Occipital lobe (tissue), 2 donors: Measurements from ENCODE around the gene RASSF8. TPM values are rescaled to one million over a fixed set of nuclear protein-coding genes. Genes with fewer than 3 reads are reported as not detected.

Experiments used
- DNase-seq: peaks from one replicate; lab custom pipeline; 2025; lab: John Stamatoyannopoulos, UW
- total RNA-seq: library from RNA; depleted of rRNA; stranded (reverse); fragments of >200 nt; gene quantifications from one replicate; pipeline ENCODE4 v1.2.3, GENCODE V29; 2014

Gene RASSF8
- total RNA-seq, 1 donor from 2014 or later = 22.5 TPM

DNA sequence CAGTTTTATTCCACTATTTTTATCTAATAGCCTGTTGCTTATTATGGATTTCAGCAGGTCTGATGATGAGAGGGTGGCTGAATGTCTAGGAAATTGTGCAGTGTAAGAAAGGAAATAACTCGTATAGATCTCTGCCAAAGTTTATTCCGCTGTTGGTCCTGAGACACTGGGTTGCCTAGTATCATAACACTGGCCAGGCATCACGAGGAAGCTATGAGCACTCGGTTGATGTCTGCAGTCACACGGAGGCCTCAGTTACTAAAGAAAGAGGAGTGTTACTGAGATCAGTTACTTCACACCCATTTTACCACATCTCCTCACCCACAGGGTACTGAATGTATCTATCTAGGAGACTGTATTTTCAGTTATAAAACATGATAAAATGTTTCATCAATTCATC, 144.5 kb downstream of the RASSF8 start:
- no peak for DNase-seq

DNA sequence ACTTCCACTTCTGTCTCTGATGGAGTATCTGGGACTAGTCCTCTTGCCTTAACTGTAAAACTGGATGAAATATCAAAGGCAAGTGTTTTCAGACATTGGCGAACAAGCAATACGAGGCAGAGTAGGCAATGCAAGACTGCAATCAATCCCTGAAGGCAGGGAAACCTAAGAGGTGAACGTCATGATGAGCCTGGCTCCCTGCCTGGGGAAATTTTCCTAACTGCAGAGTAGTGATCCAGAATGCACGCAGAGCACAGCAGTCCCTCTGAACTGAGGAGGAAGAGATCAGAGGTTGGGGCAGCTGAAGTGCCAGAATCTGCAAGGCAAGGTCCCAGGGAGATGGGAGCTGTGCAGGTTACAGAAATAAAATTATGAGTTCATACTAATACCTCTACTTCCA, 147.9 kb downstream of the RASSF8 start:
- DNase-seq = no peak

DNA sequence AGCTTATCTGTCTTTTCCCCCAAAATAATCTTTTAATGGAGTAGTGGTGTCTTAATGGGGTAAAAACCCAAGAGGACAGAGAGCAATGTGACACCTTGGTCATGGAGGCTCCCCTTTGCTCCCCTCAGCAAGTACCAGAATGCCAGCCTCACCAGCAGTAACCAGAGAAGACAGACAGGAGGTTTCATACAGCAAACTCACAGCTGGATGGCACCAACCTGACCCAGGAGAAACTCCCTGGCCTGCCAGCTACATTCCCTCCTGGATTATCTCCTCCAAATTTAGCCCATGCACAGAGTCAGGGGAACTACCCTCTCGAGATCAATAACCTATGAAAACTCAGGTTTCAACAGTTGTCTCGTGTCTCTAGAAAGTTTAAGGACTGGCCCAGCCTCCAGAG, 150.4 kb downstream of the RASSF8 start:
- DNase-seq = no peak

DNA sequence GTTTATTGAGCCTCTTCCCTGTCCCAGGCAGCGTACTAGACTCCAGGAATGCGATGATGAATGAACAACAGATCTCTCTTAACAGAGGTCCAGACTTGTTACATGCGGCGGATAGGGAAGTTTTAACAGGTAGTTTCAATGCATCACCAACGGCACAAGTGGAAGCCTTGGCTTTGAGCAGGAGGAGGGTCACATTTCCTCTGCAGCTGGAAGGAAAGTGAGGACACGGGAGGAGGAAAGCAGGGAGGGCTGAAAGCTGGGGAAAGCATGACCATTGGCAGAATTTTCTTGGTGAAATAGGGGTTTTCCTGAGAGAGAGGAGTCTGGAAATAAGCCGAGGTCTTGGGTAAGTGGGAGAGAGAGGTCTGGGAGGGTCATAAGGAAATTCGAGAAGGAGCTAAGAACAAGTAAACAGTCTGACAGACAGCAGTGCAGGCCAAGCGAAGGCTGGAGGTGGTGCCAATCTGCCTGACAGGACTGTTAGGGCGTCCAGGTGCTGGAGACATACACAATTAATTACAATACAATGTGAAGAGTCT, 150.9 kb downstream of the RASSF8 start:
- DNase-seq = no peak

DNA sequence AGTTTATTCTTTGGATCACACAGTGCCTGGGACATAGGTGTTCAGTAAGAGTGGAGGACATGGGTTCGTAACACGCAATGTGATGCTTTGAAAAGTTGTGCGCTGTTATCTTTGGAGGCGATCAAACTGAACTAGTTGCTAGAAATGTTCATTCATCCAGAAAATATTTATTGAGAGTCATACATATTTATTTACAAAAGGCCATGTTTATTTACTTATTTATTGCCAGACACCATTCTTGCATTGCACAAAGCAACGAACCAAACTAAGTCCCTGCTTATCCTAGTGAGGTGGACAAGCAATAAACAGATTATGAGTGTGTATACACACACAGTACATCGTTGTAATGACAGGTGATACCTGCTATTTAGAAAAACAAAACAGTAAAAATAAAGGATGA, 153.8 kb downstream of the RASSF8 start:
- no peak for DNase-seq

DNA sequence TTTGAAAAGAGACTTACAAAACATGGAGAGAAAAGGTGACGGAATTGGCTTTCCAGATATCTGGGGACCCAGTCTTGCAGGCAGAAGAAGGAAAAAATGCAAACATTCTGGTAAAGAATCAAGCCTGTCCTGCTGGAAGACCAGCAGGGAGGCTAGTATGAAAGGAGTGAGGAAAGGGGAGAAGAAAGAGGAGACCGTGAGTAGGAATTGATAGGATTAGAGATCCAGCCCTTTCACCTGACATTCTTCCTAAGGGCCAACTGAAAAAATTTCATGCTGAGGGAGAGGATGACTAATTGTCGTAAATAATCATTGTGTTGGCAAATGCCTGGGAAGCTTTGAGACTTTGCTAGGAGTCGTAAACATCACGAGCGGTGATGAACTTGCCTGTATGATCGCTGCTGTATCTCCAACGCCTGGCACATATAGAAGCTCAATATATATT, 154.2 kb downstream of the RASSF8 start:
- DNase-seq = no peak

DNA sequence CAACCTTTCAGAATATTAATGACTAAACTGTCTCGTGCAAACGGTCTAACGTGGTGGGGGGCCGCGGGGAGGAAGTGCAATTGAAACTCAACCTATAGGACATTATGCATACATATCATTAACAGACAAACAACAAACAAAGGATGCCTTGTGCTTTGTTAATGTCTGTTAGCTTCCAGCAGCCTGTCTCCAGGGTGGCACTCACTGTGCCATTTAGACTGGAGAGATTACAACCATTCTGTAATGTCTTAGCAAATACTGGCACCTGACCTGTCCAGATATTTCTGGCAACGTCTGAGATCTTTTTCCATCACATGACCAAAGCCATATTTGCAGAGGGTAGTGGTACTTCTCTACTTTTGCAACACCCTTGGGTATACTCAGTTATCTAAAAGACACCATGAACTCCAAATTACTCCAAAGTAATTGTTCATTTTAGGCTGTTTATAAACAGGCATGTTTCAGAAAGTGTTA, 154.7 kb downstream of the RASSF8 start:
- DNase-seq = no peak

DNA sequence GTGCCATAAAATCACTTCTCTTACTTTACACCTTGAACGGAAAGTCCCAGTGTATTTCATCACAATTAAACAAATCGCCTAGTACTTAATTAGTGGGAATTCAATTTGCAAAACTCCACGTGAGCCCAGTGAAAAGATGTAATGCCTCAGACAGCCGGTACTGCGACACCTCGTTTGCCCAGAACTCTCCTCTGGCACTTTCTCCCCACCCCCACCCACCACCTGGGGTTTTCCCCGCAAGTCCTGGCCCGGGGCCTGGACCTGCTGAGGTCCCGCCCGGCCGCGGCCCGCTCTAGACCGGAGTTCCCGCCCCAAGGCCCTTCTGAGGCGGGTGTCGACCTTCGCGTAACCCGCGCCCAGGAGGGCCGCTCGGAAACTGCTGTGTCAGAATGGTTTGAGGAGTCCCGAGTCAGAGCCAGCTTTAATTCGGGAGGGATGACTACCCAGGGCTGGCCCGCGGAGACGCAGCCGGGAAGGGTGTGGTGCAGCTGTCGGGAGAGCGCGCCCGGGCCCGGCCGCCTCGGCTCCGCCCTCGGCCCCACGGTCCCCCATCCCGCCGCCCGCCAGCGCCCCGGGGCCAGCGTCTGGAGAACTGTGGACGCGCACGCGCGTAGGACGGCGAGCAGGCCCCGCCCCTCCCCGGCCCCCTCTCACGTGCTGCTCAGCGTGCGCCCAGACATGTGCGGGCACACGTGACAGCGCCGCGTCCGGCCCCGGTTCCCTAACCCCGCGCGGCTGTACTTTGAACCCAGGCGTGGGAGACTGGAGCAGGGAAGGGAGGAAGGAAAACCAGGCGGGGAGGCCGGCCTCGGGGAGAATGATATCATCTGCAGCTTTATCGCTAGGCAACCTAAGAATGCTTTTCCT, 155.6 kb downstream of the RASSF8 start:
- DNase-seq = peak; percentile 87

DNA sequence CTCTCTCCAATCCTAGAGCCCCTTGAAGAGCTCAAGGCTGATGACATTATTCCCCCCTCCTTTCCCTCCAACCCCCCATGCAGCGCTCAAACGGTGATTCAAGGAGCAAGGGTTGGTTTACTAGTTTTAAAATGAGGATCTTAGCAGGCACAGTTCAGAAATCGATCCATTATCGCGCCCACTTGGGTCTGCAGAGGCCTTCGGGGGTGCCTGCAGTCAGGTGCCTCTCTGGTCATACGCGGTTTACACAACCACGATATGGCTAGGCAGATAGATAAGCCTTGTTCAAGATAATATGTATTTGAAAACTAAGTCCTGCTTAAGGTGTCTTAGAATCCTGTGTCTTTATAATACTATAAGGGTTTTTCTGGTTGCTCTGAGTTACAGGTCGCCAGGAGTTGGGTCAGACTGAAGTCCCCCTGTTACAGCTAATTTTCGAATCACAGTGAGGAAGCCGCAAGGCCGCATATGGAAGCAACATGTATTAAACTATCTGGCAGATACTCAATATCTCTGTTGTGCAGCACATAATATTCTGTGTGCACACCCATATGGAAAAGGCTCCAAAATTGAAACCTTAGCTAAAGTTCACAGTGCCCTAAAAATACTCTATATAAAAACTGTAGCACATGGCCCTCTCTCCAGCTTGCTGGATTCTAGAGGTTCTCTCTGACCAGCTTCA, 156.4 kb downstream of the RASSF8 start:
- no peak for DNase-seq

DNA sequence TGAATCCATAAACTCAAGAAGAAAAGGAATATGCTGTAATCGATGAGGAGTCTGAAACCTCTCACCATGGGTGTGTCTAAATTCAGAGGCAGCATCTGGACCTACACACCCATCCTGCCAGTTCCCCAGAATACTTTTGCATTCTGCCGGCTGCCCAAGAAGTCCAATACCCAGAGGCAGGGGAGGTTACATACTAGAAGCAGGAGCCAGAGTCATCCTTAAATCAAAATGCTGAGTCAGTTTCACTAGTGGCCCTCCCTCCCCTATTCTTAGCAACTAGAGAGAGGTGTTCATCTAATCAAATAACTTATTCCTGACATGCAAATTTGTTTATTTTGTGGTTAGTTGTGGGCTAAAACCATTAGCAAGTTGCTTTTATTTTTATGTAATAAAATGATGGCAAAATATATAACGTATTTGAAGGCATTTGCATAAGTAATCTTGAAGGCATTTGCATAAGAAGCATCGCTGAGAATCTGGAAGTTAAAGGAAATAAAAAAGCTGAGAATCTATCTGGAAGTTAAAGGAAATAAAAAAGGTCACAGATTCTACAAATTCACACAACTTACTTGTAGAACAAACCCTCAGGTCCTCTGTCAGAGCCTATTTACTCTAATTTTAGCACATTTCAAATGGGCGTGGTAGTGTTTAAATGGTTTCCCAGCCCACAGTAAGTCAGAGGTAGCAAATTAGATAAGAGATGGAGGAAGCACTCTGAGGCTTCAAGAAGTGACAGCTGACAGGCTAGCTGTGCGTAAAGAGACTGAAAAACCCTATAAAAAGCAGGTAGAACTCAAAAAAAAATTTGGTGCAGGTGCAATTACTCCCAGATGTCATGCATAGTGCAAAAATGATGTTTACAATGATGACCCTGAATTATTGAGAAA, 158.6 kb downstream of the RASSF8 start:
- no peak for DNase-seq

DNA sequence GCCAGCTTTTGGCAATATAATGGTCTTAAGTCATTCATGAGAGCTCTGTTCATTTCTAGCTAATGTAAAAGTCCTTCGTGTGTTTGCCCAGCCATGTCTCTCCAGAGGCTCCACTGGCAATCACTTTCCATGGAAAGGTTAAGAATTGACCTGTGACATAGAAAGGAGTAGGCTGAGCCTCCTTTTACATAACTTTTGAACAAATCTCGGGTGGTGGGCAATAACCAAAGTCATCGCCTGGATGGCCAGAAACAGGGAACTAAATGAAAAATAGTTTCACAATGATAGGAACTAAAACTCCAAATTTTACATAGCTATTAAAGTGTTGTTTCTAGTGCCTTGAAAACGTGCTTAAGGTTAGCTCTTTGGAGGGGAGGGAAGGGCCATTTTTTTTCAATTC, 159.8 kb downstream of the RASSF8 start:
- DNase-seq = no peak

DNA sequence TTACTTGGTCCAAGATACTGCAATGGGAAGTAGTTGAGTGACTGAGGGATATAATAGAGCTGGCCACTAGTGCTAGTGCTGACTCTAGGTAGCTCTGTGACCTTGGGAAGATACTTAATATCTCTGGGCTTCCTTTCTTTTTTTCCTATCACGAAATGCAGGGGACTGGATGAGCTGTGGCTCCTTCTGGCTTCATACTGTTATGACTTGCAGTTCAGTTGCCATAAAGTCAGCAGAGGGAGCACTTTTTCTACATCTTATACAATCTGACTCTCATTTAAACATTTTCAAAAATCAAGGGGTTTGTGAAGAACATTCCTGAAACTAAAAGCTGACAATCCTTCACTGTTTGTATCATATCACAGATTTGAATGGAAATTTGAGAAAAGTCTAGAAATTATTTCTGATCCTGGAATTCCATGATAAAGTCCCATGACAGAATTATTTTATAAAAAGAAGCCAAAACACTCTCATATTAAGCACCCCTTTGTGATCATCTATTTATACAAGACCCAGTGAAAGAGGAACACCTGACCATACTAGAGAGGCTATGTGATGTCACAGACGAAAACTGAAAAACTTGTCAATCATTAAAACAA, 161.0 kb downstream of the RASSF8 start:
- DNase-seq = no peak

DNA sequence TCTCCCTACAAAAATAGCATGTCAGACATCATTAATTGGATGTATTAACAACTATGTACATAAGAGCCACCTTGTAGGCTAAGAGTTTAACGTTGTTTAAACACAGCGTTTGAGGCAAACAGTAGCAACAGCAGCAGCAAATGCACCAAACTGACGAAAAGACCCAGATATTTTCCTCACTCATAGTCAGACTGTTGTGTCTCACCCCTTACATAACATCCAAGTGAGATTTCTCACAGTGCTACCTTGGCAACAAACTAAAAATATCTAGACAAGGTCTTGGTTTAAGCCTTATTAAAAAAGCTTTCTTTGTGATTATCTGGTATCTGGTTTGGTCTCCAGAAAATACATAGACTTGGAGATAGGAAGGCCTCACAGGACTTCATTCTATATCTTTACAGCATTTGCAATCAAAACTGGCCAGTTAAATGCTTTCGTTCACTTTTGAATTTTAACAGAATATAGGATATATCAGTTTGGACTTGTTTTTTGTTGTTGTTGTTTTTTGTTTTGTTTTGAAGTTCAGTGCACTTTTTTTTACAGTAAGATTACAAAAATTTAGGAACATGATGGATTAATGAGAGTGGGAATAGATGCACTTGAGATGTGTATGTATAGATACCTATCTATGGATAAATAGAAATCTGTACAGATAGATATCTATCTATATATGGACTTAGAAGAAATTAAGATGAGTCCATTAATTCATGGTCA, 162.2 kb downstream of the RASSF8 start:
- no peak for DNase-seq

DNA sequence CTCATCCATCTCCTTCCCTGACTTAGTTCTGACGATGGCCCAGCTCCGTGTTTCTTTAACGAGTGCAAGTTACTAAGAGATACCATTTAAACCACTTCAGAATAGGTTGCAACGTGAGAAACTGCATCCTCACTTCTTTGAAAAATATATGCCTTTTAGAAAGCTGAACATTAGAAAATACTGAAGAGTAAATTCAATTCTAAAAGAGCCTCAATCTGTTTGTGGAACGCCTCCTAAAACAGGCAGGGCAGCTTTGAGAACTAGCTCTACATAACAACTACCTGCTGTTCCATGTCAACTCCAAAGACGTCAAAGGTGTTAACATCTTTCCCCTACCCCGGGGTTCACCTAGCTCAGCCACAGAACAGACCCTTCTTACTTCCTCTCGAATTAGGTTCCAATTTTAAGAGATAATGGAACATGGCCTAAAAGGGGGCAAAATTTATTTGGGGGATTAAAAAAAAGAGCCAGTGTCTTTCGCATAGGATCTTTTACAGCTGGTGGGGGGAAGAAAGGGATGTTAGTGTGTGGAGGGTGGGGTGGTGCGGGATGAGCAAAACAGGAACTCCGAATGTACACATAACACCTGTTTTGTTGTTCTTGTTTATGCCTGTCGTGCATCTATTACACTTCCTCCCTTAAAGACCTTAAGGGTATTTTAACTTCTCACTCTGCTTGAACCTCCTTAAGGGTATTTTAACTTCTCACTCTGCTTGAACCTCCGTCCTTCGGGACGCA, 163.0 kb downstream of the RASSF8 start:
- DNase-seq = no peak

DNA sequence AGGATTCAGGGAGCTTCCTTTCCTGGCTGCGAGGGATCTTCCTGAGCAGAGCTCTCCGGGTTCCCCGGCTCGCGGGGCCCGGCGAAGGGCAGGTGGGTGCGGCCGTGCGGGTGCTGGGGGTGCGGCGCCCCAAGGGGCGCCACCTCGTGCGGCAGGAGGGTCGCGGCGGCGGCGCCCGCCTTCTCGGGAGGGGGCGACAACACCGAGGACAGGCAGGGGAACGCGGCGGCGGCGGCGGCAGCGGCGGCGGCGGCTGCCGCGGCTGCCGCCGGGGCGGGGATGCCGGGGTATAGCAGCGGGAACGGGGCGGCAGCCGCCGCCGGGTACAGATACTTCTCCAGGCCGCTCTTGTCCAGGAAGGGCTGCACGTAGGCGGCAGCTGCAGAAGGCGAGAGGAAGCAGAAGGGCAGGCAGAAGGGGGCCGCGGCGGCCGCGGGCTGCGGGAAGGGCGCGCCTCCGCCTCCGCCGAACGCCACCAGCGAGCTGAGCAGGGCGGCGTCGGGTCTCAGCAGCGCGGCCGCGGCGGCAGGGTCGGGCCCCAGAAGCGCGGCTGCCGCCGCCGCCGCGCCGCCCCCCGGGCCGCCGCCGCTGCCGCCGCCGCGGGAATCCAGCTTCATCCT, 163.7 kb downstream of the RASSF8 start:
- DNase-seq = no peak

DNA sequence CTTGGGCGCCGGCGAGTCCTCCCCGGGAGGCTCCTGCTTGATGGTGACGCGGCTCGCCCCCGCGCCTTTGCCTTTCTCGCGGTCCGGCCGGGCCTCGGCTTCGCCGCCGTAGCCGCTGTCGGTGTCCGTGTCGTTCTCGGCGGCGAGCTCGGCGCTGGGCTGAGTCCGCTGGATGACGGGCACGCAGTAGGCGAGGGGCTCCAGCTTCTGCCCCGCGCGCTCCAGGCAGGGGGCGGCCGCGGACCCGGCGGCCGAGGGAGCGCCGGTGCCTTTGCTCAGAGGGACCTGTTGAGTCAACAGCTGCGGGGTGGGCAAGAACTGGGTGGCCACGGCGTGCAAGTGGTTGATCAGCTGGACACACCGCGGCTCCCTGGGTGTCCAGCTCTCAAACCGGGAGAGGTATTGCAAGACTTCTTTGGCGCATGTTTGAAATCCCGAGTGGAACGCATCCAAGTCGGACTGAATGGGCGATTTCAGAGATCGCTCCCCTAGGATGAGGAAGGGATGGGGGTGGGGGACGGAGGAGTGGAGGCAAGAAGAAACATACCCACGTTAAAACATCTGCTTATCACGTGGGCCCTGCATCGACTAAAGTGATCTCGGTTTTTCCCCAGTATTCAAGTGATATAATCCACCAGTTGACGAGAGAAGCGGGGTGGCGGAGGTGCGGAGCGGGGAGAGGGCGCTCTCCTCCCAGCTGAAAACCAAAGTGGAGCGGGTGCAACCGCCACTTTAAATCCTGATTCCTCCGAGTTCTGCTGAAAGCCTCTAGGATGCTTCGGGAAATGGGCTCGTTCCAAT, 164.4 kb downstream of the RASSF8 start:
- DNase-seq = peak; percentile 67

DNA sequence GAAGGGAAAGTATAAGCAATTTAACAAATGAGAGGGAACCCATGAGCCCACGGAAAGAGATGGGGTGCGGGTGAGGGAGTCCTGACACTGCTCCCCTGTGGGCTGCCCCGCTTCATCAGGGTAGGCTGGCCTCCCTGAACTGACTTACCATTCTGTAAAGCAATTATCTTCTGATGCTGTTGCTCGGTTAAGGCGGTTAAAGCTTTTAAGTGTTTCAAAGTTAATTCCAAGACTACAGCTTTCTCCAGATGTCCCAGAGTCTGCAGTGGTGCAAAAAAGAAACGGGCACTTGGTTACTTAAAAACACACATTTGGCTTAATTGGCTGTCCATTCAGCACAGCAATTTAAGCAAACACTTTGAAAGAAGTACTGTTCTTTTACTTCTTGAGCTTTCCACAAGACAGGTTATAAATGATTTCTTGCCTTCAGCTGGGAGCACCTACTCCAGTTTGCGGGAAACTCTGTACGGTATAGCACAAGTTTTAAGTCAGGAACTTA, 165.0 kb downstream of the RASSF8 start:
- DNase-seq = no peak
